Brain microvascular endothelial cell (primary cell): ENCODE results near the gene FOXJ2.
"Not testable (repeated sequence)": the region's sequence is repeated elsewhere in the genome, so short reads cannot be mapped to it uniquely, and the experiment has no call there.

Source experiments
- DNase-seq: peaks from one replicate; pipeline ENCODE4 v3.0.0-alpha.2; 2020
- H3K27ac ChIP-seq: fragments of 250-450 bp; sonication (Bioruptor Pico); 2 replicates; pipeline ENCODE4 v1.5.1; 2020; ENCODE audit warnings: mild to moderate bottlenecking, moderate library complexity
- H3K27me3 ChIP-seq: fragments of 250-450 bp; sonication (Bioruptor Pico); replicated peaks from 2 replicates; pipeline ENCODE4 v1.5.1; 2020; ENCODE audit warnings: mild to moderate bottlenecking
- H3K36me3 ChIP-seq: fragments of 250-450 bp; sonication (Bioruptor Pico); replicated peaks from 2 replicates; pipeline ENCODE4 v1.5.1; 2020; ENCODE audit warnings: mild to moderate bottlenecking
- H3K4me3 ChIP-seq: 2 replicates; pipeline ENCODE4 v1.5.1; 2011; ENCODE audit warnings: low read depth, mild to moderate bottlenecking, control low read depth, low read length, moderate library complexity
- CTCF ChIP-seq: IDR thresholded peaks from 2 replicates; pipeline ENCODE4 v1.5.1; 2011; ENCODE audit warnings: low read depth, mild to moderate bottlenecking, moderate library complexity, low read length, control low read depth, inconsistent platforms; ENCODE audit errors: missing control alignments
- in situ Hi-C: cut with HindIII; loops from 2 replicates; pipeline ENCODE4 v1.10.0; 2017; ENCODE audit warnings: low sequenced_read_pairs, low pct_ligation_motif_present

Gene FOXJ2

GRCh38 chr12:8088574-8088973, 56.1 kb downstream of the FOXJ2 start:
- no peaks in the 10 kb centered on the region for H3K27me3 ChIP-seq
- in situ Hi-C loops: no loop called here
- peaks cover 32% of the 10 kb centered on the region for H3K36me3 ChIP-seq
- no peak overlapping the region for H3K27ac ChIP-seq
- no peak for DNase-seq
- no peak for TF ChIP-seq CTCF
- H3K4me3 ChIP-seq: no peak overlapping the region

GRCh38 chr12:8089277-8089676, 56.8 kb downstream of the FOXJ2 start:
- H3K4me3 ChIP-seq, H3K27me3 ChIP-seq, in situ Hi-C loops, H3K27ac ChIP-seq, DNase-seq: not testable (repeated sequence)
- H3K36me3 ChIP-seq: peaks cover 34% of the 10 kb centered on the region

- no peak for DNase-seq
- Histone ChIP-seq H3K36me3 (peaks cover 38% of the 10 kb centered on the region), H3K4me3 (no peak overlapping the region), H3K27me3 (no peaks in the 10 kb centered on the region), H3K27ac (no peak overlapping the region)
- in situ Hi-C loops: no loop called here
- TF ChIP-seq CTCF: no peak
These were observed 57.2 kb downstream of the FOXJ2 start for GRCh38 chr12:8089716-8090115.

GRCh38 chr12:8093291-8093690, 60.8 kb downstream of the FOXJ2 start:
- H3K27ac ChIP-seq: no peak overlapping the region
- H3K36me3 ChIP-seq: peaks cover 52% of the 10 kb centered on the region
- no peak overlapping the region for H3K4me3 ChIP-seq
- no peak for DNase-seq
- no peaks in the 10 kb centered on the region for H3K27me3 ChIP-seq
- no peak for TF ChIP-seq CTCF
- in situ Hi-C loops: no loop called here

GRCh38 chr12:8096281-8096915, 63.9 kb downstream of the FOXJ2 start:
- in situ Hi-C loops: no loop called here
- no peaks in the 10 kb centered on the region for H3K27me3 ChIP-seq
- no peak for DNase-seq
- no peak overlapping the region for H3K27ac ChIP-seq
- peaks cover 41% of the 10 kb centered on the region for H3K36me3 ChIP-seq
- H3K4me3 ChIP-seq: no peak overlapping the region
- TF ChIP-seq CTCF: no peak

- H3K27ac ChIP-seq: no peak overlapping the region
- no peak for DNase-seq
- in situ Hi-C loops: no loop called here
- H3K27me3 ChIP-seq: no peaks in the 10 kb centered on the region
- H3K4me3 ChIP-seq: no peak overlapping the region
- TF ChIP-seq CTCF: no peak
- H3K36me3 ChIP-seq: peaks cover 19% of the 10 kb centered on the region
These were observed 66.7 kb downstream of the FOXJ2 start for GRCh38 chr12:8099235-8099634.
